ENCODE measurements around the gene BPIFB4. TPM values are rescaled to one million over a fixed set of nuclear protein-coding genes. Genes with fewer than 3 reads are reported as not detected.

Gene BPIFB4
- total and polyA plus RNA-seq, 2 donors (not counting 3 experiments of a cell fraction or from before 2014, with no cell fraction given) = not detected

- Histone ChIP-seq H3K27ac (ENCODE audit: insufficient read depth, low read depth, low read length) (no peak overlapping the region), H3K9me3 (replicated peaks; ENCODE audit: control insufficient read depth, insufficient read depth, low read length) (no peaks in the 10 kb centered on the region), H3K4me1 (ENCODE audit: control insufficient read depth, extremely low read depth, insufficient read depth, low read length) (no peaks in the 10 kb centered on the region), H3K79me2 (ENCODE audit: control insufficient read depth, insufficient read depth, low read length) (no peaks in the 10 kb centered on the region), H3K36me3 (ENCODE audit: control insufficient read depth in 2 of 2, extremely low read depth in 1 of 2, insufficient read depth in 2 of 2, low read length in 2 of 2) (no peaks in the 10 kb centered on the region), H4K20me1 (replicated peaks; ENCODE audit: control insufficient read depth, extremely low read depth, insufficient read depth, low read length) (no peaks in the 10 kb centered on the region), H3K4me3 (replicated peaks in 1 of 3; ENCODE audit: insufficient read depth in 1 of 3, low read depth in 1 of 3, low read length in 3 of 3) (no peak overlapping the region), H3K27me3 (ENCODE audit: control insufficient read depth in 2 of 2, insufficient read depth in 2 of 2, low read length in 2 of 2) (no peaks in the 10 kb centered on the region), H3K9ac (replicated peaks; ENCODE audit: extremely low read depth, insufficient read depth, low read length) (no peak overlapping the region), H2AFZ (ENCODE audit: low read depth, low read length) (no peak overlapping the region), H3K4me2 (ENCODE audit: insufficient read depth, low read length) (no peak overlapping the region), H3K9me1 (replicated peaks; ENCODE audit: control insufficient read depth, extremely low read depth, insufficient read depth, low read length) (no peaks in the 10 kb centered on the region)
- dilution Hi-C loops (cut with MboI; ENCODE audit: extremely low pct_ligation_motif_present, low sequenced_read_pairs) = no loop called here
- CTCF ChIA-PET = no interaction called here
- no peak for FAIRE-seq
- POLR2A ChIA-PET = no interaction called here
- DNase-seq (ENCODE audit: low read depth, low spot score) = no peak
- no TSS peak for BruUV-seq (replicated peaks)
- intact Hi-C loops (cut with micrococcal nuclease) = no loop called here
- no peak for TF ChIP-seq GATA2 (IDR thresholded peaks at IDR 0.05; ENCODE audit: insufficient read depth, insufficient read length, low read depth, low read length)
- TF ChIP-seq POLR2A (IDR thresholded peaks at IDR 0.05; ENCODE audit: low read depth, low read length) = no peak
- TF ChIP-seq POLR2AphosphoS5 (IDR thresholded peaks at IDR 0.05; ENCODE audit: insufficient read depth, low read depth, low read length) = no peak
- no peak for TF ChIP-seq CTCF (IDR thresholded peaks at IDR 0.05; ENCODE audit: extremely low read depth in 1 of 2, insufficient read depth in 1 of 2, low read depth in 1 of 2, low read length in 2 of 2)
- no peak for TF ChIP-seq JUN (IDR thresholded peaks at IDR 0.05; ENCODE audit: borderline replicate concordance, insufficient read depth, insufficient read length, low read depth)
- TF ChIP-seq MAX (IDR thresholded peaks at IDR 0.05; ENCODE audit: insufficient read depth, insufficient read length) = no peak
- no peak for TF ChIP-seq FOS (IDR thresholded peaks at IDR 0.05; ENCODE audit: borderline replicate concordance, insufficient read depth, low read length)
- no peak for TF ChIP-seq EZH2 (IDR thresholded peaks at IDR 0.05; ENCODE audit: borderline replicate concordance, low read depth, low read length, severe bottlenecking)
- no peak for TF ChIP-seq MYC (IDR thresholded peaks at IDR 0.05; ENCODE audit: low read depth, low read length)
Observed at GRCh38 chr20:33137195-33137594, 57.8 kb downstream of the BPIFB4 start.
